Liver (tissue), 9 donors: Measurements from ENCODE around the gene ATP6V1F. TPM values are rescaled to one million over a fixed set of nuclear protein-coding genes. Genes with fewer than 3 reads are reported as not detected.

Source experiments
- DNase-seq: peaks from one replicate; pipeline ENCODE4 v3.0.0-alpha.2; 2017; ENCODE audit warnings: low spot score
- H3K27ac ChIP-seq, 2 donors: one replicate each; pipeline ENCODE4 v1.7.0; 2013; ENCODE audit warnings: inconsistent platforms in 2 of 2, low read length in 2 of 2, control low read depth in 1 of 2, low read depth in 1 of 2, mild to moderate bottlenecking in 1 of 2
- H3K27me3 ChIP-seq, 4 donors: one replicate each; pipeline versions ENCODE4 v1.6.1 to v1.7.0; 2013; ENCODE audit warnings: low read length in 3 of 4, inconsistent platforms in 1 of 4, mild to moderate bottlenecking in 1 of 4, moderate library complexity in 1 of 4; ENCODE audit not compliant: control insufficient read depth in 4 of 4, insufficient read depth in 4 of 4
- H3K36me3 ChIP-seq, 4 donors: one replicate each; pipeline versions ENCODE4 v1.6.1 to v1.7.0; 2013; ENCODE audit warnings: low read length in 3 of 4, mild to moderate bottlenecking in 3 of 4, low read depth in 1 of 4, moderate library complexity in 1 of 4; ENCODE audit not compliant: control insufficient read depth in 4 of 4, insufficient read depth in 3 of 4
- H3K4me1 ChIP-seq, 4 donors: one replicate each; pipeline versions ENCODE4 v1.6.1 to v1.7.0; 2013; ENCODE audit warnings: low read length in 3 of 4, mild to moderate bottlenecking in 3 of 4, moderate library complexity in 1 of 4; ENCODE audit not compliant: control insufficient read depth in 4 of 4, insufficient read depth in 4 of 4
- H3K4me3 ChIP-seq, 3 donors: one replicate each; pipeline versions ENCODE4 v1.6.1 to v1.7.0; 2013; ENCODE audit warnings: low read length in 3 of 3, control low read depth in 1 of 3, low read depth in 1 of 3, mild to moderate bottlenecking in 1 of 3
- H3K9ac ChIP-seq, 2 donors: one replicate each; pipeline ENCODE4 v1.7.0; 2013; ENCODE audit warnings: low read length in 2 of 2, mild to moderate bottlenecking in 2 of 2, moderate library complexity in 2 of 2, control low read depth in 1 of 2, low read depth in 1 of 2
- H3K9me3 ChIP-seq, 4 donors: one replicate each; pipeline versions ENCODE4 v1.6.1 to v1.7.0; 2013; ENCODE audit warnings: low read length in 3 of 4; ENCODE audit not compliant: control insufficient read depth in 4 of 4
- ATF3 ChIP-seq: IDR thresholded peaks from 2 replicates; pipeline ENCODE4 v1.6.1; 2016; ENCODE audit warnings: antibody characterized with exemption
- FOXA1 ChIP-seq: IDR thresholded peaks from 2 replicates; pipeline ENCODE4 v1.6.1; 2016; ENCODE audit warnings: antibody characterized with exemption
- FOXA2 ChIP-seq: IDR thresholded peaks from 2 replicates; pipeline ENCODE4 v1.6.1; 2016; ENCODE audit warnings: antibody characterized with exemption
- GABPA ChIP-seq, 2 donors: IDR thresholded peaks in 1 of 2; conservative IDR thresholded peaks in 1 of 2; 2 replicates each; pipeline ENCODE4 v1.6.1; 2016; ENCODE audit warnings: antibody characterized with exemption in 2 of 2, mild to moderate bottlenecking in 1 of 2, moderate library complexity in 1 of 2
- HNF4A ChIP-seq, 2 donors: conservative IDR thresholded peaks; 2 replicates each; pipeline ENCODE4 v1.6.1; 2016; ENCODE audit warnings: antibody characterized with exemption in 2 of 2, mild to moderate bottlenecking in 2 of 2
- HNF4G ChIP-seq: IDR thresholded peaks from 2 replicates; pipeline ENCODE4 v1.6.1; 2016; ENCODE audit warnings: antibody characterized with exemption
- JUND ChIP-seq, 2 donors: IDR thresholded peaks; 2 replicates each; pipeline ENCODE4 v1.6.1; 2016; ENCODE audit warnings: antibody characterized with exemption in 2 of 2
- MAX ChIP-seq: IDR thresholded peaks from 2 replicates; pipeline ENCODE4 v1.6.1; 2016; ENCODE audit warnings: antibody characterized with exemption
- NR2F2 ChIP-seq: IDR thresholded peaks from 2 replicates; pipeline ENCODE4 v1.6.1; 2016; ENCODE audit warnings: antibody characterized with exemption
- RAD21 ChIP-seq, 2 donors: IDR thresholded peaks; 2 replicates each; pipeline ENCODE4 v1.6.1; 2016; ENCODE audit warnings: antibody characterized with exemption in 2 of 2, mild to moderate bottlenecking in 2 of 2
- REST ChIP-seq: IDR thresholded peaks from 2 replicates; pipeline ENCODE4 v1.6.1; 2016; ENCODE audit warnings: antibody characterized with exemption, mild to moderate bottlenecking
- RXRA ChIP-seq, 2 donors: IDR thresholded peaks; 2 replicates each; pipeline ENCODE4 v1.6.1; 2017 to 2018; ENCODE audit warnings: antibody characterized with exemption in 2 of 2, mild to moderate bottlenecking in 1 of 2
- SP1 ChIP-seq: IDR thresholded peaks from 2 replicates; pipeline ENCODE4 v1.6.1; 2018; ENCODE audit warnings: antibody characterized with exemption, mild to moderate bottlenecking
- TAF1 ChIP-seq: conservative IDR thresholded peaks from 2 replicates; pipeline ENCODE4 v1.6.1; 2016; ENCODE audit warnings: antibody characterized with exemption, mild to moderate bottlenecking
- YY1 ChIP-seq: IDR thresholded peaks from 2 replicates; pipeline ENCODE4 v1.6.1; 2016; ENCODE audit warnings: antibody characterized with exemption, mild to moderate bottlenecking
- ZBTB33 ChIP-seq: IDR thresholded peaks from 2 replicates; pipeline ENCODE4 v1.6.1; 2016; ENCODE audit warnings: antibody characterized with exemption
- WGBS: extraction: QIAGEN DNeasy Blood & Tissue Kit; methylation state at CpG from one replicate; pipeline ENCODE4 v1.1.7; 2013; 5-methylcytosine and 5-hydroxymethylcytosine counted together
- polyA plus RNA-seq, 2 donors: library from polyadenylated mRNA; stranded (reverse) in 1 of 2; unstranded in 1 of 2; fragments of 200-250 nt in 1 of 2; fragments of >200 nt in 1 of 2; fragmentation: Nextera tagmentation in 1 of 2; extraction: Ambion mirVana in 1 of 2; gene quantifications; one replicate each; pipeline versions ENCODE4 v1.2.1 to v1.2.3, GENCODE V29; 2013 to 2015
- total RNA-seq, 2 donors: library from RNA; depleted of rRNA; stranded (reverse); fragments of >200 nt; gene quantifications; one replicate each; pipeline ENCODE4 v1.2.3, GENCODE V29; 2014
- donor health status: healthy.
- donor health status: healthy.
- donor health status: healthy.
- donor health status: healthy.
- donor health status: healthy.

ATP6V1F gene
- total and polyA plus RNA-seq, 4 donors = 23.1 to 111 (median 47.1) TPM

- Histone ChIP-seq H3K9ac (no peak overlapping the region), H3K4me1 (peaks cover 3 to 13% (median 7%) of the 10 kb centered on the region in 4 donors), H3K27me3 (peaks cover 0 to 5% (median 0%) of the 10 kb centered on the region in 4 donors), H3K36me3 (no peaks in the 10 kb centered on the region), H3K4me3 (no peak overlapping the region), H3K9me3 (no peaks in the 10 kb centered on the region), H3K27ac (no peak overlapping the region)
- TF ChIP-seq FOXA1 (no peak), JUND (IDR thresholded peaks at IDR 0.05) (no peak), REST (no peak), RXRA (IDR thresholded peaks at IDR 0.05) (no peak), HNF4G (no peak), RAD21 (IDR thresholded peaks at IDR 0.05) (no peak), YY1 (no peak), MAX (no peak), SP1 (no peak), TAF1 (no peak), NR2F2 (no peak), ZBTB33 (no peak), FOXA2 (no peak), GABPA (IDR thresholded peaks at IDR 0.05 in 1 of 2, conservative IDR thresholded peaks at IDR 0.05 in 1 of 2) (no peak), HNF4A (conservative IDR thresholded peaks at IDR 0.05) (no peak)
- DNase-seq = no peak
- 90% methylated on average over 4 of the region's 4 CpGs for WGBS
Observed at GRCh38 chr7:128826512-128826911, 36.1 kb upstream of the ATP6V1F start.

GRCh38 chr7:128826916-128827247 is 35.8 kb upstream of the ATP6V1F start:
- H3K4me1 ChIP-seq = peaks cover 3 to 13% (median 7%) of the 10 kb centered on the region in 4 donors
- H3K36me3 ChIP-seq = no peaks in the 10 kb centered on the region
- no peak overlapping the region for H3K9ac ChIP-seq
- no peak overlapping the region for H3K4me3 ChIP-seq
- no peak for DNase-seq
- peaks cover 0 to 5% (median 0%) of the 10 kb centered on the region in 4 donors for H3K27me3 ChIP-seq
- no peaks in the 10 kb centered on the region for H3K9me3 ChIP-seq
- WGBS = 79% methylated on average over 1 of the region's 1 CpG
- no peak for TF ChIP-seq ATF3
- no peak for TF ChIP-seq RAD21 (IDR thresholded peaks at IDR 0.05)
- TF ChIP-seq HNF4A (conservative IDR thresholded peaks at IDR 0.05) = no peak
- no peak for TF ChIP-seq FOXA1
- no peak for TF ChIP-seq ZBTB33
- no peak for TF ChIP-seq REST
- no peak overlapping the region for H3K27ac ChIP-seq
